Testis (tissue), 2 donors: ENCODE results near the gene OLFM1.

ENCODE experiments used
- POLR2A ChIP-seq: fragments of 450-650 bp; IDR thresholded peaks from one replicate; pipeline ENCODE4 v1.6.1; 2017; ENCODE audit warnings: antibody characterized with exemption, mild to moderate bottlenecking, moderate library complexity
- TF ChIP-seq, protein P1 (sequence below), 3 experiments: fragments of 450-650 bp in 2 of 3; fragments of 200-600 bp in 1 of 3; sonication (generic) in 1 of 3; IDR thresholded peaks; one replicate each; pipeline ENCODE4 v1.5.1; 2016 to 2019; ENCODE audit warnings: antibody characterized with exemption in 3 of 3, mild to moderate bottlenecking in 2 of 3, moderate library complexity in 1 of 3

DNA sequence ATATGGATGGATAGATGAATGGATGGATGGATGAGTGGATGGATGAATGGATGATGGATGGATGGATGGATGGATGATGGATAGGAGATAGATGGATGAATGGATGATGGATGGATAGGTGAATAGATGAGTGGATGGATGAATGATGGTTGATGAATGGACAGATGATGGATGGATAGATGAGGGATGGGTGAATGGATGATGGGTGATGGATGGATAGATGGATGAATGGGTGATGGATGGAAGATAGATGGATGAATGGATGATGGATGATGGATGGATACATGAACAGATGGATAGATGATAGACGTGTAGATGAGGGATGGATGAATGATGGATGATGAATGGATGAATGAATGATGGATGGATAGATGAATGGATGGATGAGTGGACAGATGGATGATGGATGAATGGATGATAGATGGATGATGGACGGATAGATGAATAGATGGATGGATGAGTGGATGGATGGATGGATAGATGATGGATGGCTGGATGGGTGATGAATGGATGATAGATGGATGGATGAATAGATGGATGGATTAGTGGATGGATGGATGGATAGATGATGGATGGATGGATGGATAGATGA, 53.8 kb downstream of the OLFM1 start:
- TF ChIP-seq, protein P1, sequence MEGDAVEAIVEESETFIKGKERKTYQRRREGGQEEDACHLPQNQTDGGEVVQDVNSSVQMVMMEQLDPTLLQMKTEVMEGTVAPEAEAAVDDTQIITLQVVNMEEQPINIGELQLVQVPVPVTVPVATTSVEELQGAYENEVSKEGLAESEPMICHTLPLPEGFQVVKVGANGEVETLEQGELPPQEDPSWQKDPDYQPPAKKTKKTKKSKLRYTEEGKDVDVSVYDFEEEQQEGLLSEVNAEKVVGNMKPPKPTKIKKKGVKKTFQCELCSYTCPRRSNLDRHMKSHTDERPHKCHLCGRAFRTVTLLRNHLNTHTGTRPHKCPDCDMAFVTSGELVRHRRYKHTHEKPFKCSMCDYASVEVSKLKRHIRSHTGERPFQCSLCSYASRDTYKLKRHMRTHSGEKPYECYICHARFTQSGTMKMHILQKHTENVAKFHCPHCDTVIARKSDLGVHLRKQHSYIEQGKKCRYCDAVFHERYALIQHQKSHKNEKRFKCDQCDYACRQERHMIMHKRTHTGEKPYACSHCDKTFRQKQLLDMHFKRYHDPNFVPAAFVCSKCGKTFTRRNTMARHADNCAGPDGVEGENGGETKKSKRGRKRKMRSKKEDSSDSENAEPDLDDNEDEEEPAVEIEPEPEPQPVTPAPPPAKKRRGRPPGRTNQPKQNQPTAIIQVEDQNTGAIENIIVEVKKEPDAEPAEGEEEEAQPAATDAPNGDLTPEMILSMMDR (IDR thresholded peaks at IDR 0.05): no peak
- no peak for TF ChIP-seq POLR2A
